CD8-positive, alpha-beta memory T cell (primary cell): ENCODE measurements around the gene ISG20. TPM values are rescaled to one million over a fixed set of nuclear protein-coding genes. Genes with fewer than 3 reads are reported as not detected.

ENCODE experiments used
- CTCF ChIA-PET: fragments of 350-600 bp; sonication (Branson Sonifier 250); formaldehyde crosslinking; loops from one replicate; lab custom pipeline; 2021; ENCODE audit warnings: antibody characterized with exemption; lab: Charles Lee
- POLR2A ChIA-PET: fragments of 350-600 bp; sonication (Branson Sonifier 250); formaldehyde crosslinking; loops from one replicate; lab custom pipeline; 2021; ENCODE audit warnings: antibody characterized with exemption; lab: Charles Lee
- DNase-seq, 5 donors: peaks; one replicate each; pipeline versions ENCODE4 v3.0.0 to v3.0.0-alpha.2; 2020 to 2022; ENCODE audit warnings: mixed read lengths in 1 of 5
- H3K27ac ChIP-seq: one replicate; pipeline ENCODE4 v1.7.0; 2013; ENCODE audit warnings: low read depth, mild to moderate bottlenecking, low read length, moderate library complexity
- H3K27me3 ChIP-seq: 2 replicates; pipeline ENCODE4 v1.7.0; 2013; ENCODE audit warnings: low read length, mild to moderate bottlenecking; ENCODE audit not compliant: insufficient read depth, poor library complexity, severe bottlenecking
- H3K36me3 ChIP-seq: 2 replicates; pipeline ENCODE4 v1.7.0; 2013; ENCODE audit warnings: mild to moderate bottlenecking, low read length, moderate library complexity; ENCODE audit not compliant: insufficient read depth
- H3K4me1 ChIP-seq: 2 replicates; pipeline ENCODE4 v1.7.0; 2013; ENCODE audit warnings: mild to moderate bottlenecking, low read length, moderate library complexity; ENCODE audit not compliant: insufficient read depth
- H3K4me3 ChIP-seq: 2 replicates; pipeline ENCODE4 v1.7.0; 2013; ENCODE audit warnings: mild to moderate bottlenecking, low read length
- H3K9me3 ChIP-seq: 2 replicates; pipeline ENCODE4 v1.7.0; 2013; ENCODE audit warnings: mild to moderate bottlenecking, low read length
- H3K27ac Mint-ChIP-seq, 8 donors: one replicate each; pipeline ENCODE4 v1.8.0; 2020 to 2021; ENCODE audit warnings: mixed read lengths in 8 of 8, mild to moderate bottlenecking in 6 of 8, inconsistent platforms in 3 of 8, moderate library complexity in 3 of 8
- H3K27me3 Mint-ChIP-seq, 2 donors: one replicate each; pipeline ENCODE4 v1.8.0; 2020 to 2021; ENCODE audit warnings: mixed read lengths in 2 of 2, mild to moderate bottlenecking in 1 of 2, moderate library complexity in 1 of 2
- H3K36me3 Mint-ChIP-seq, 3 donors: one replicate each; pipeline ENCODE4 v1.8.0; 2020 to 2021; ENCODE audit warnings: mixed read lengths in 3 of 3, inconsistent platforms in 1 of 3, mild to moderate bottlenecking in 1 of 3
- H3K4me1 Mint-ChIP-seq, 3 donors: one replicate each; pipeline ENCODE4 v1.8.0; 2020 to 2021; ENCODE audit warnings: mixed read lengths in 3 of 3, inconsistent platforms in 1 of 3, mild to moderate bottlenecking in 1 of 3
- H3K4me3 Mint-ChIP-seq, 7 donors: one replicate each; pipeline ENCODE4 v1.8.0; 2020 to 2021; ENCODE audit warnings: mixed read lengths in 7 of 7, mild to moderate bottlenecking in 6 of 7, moderate library complexity in 4 of 7, inconsistent platforms in 2 of 7
- H3K9me3 Mint-ChIP-seq, 5 donors: one replicate each; pipeline ENCODE4 v1.8.0; 2020 to 2022; ENCODE audit warnings: mixed read lengths in 5 of 5, mild to moderate bottlenecking in 3 of 5, moderate library complexity in 2 of 5, inconsistent platforms in 1 of 5
- polyA plus RNA-seq: library from polyadenylated mRNA; unstranded; fragments of 300-500 nt; fragmentation: Illumina TruSeq; gene quantifications from one replicate; pipeline ENCODE4 v1.2.3, GENCODE V29; 2021
- total RNA-seq, 2 experiments: library from RNA; stranded (reverse); gene quantifications; one replicate each; pipeline ENCODE4 v1.2.3, GENCODE V29; 2021

Gene ISG20
- total RNA-seq (10 to 100 TPM; 22.5 to 27.2 TPM), polyA plus RNA-seq (572 TPM)

GRCh38 chr15:88638626-88639372 is at the start of gene ISG20:
TSS of gene ISG20 (plus strand) at chr15:88639016. CDS start at chr15:88639367, 351 bp downstream.
- peaks cover 13 to 36% (median 13%) of the 10 kb centered on the region in 3 donors for H3K36me3 Mint-ChIP-seq
- peaks cover 65 to 87% (median 87%) of the 10 kb centered on the region in 3 donors for H3K4me1 Mint-ChIP-seq
- H3K36me3 ChIP-seq, result peaks cover 11% of the 10 kb centered on the region
- peak within 1 kb of the TSS; percentile 91 to 100 (median 98) for H3K27ac Mint-ChIP-seq
- no peaks in the 10 kb centered on the region for H3K9me3 Mint-ChIP-seq
- H3K9me3 ChIP-seq, result no peaks in the 10 kb centered on the region
- peaks cover 90% of the 10 kb centered on the region for H3K4me1 ChIP-seq
- POLR2A ChIA-PET, result interaction anchor here (0.6 to 1.6 kb wide), 8 partner anchors 9 to 172 kb away, joined by 3 to 13 read pairs (median 5); partner anchors contain the start of genes MRPL46 and MRPS11
- peak within 1 kb of the TSS; percentile 80 for H3K4me3 ChIP-seq
- H3K4me3 Mint-ChIP-seq, result peak within 1 kb of the TSS; percentile 86 to 97 (median 93)
- H3K27ac ChIP-seq, result peak within 1 kb of the TSS; percentile 96
- CTCF ChIA-PET, result interaction anchor here (0.9 to 1.3 kb wide), 6 partner anchors 8 to 696 kb away, joined by 3 to 21 read pairs (median 4); partner anchors contain the start of gene POLG
- H3K27me3 ChIP-seq, result no peaks in the 10 kb centered on the region
- H3K27me3 Mint-ChIP-seq, result peaks cover 0 to 3% of the 10 kb centered on the region in 2 donors
- DNase-seq, result peak; percentile 96 to 99 (median 99)

GRCh38 chr15:88590759-88591158 is 48.1 kb upstream of the ISG20 start:
- H3K27ac ChIP-seq, result no peak overlapping the region
- no peak overlapping the region for H3K27ac Mint-ChIP-seq
- no peaks in the 10 kb centered on the region for H3K4me1 ChIP-seq
- DNase-seq, result no peak
- H3K36me3 Mint-ChIP-seq, result no peaks in the 10 kb centered on the region
- H3K9me3 Mint-ChIP-seq, result peaks cover 0 to 2% (median 0%) of the 10 kb centered on the region in 5 donors
- ChIA-PET CTCF (no interaction called here), POLR2A (no interaction called here)
- H3K36me3 ChIP-seq, result no peaks in the 10 kb centered on the region
- H3K4me3 Mint-ChIP-seq, result no peak overlapping the region
- no peaks in the 10 kb centered on the region for H3K27me3 ChIP-seq
- peaks cover 0 to 6% (median 0%) of the 10 kb centered on the region in 3 donors for H3K4me1 Mint-ChIP-seq
- peaks cover 0 to 7% of the 10 kb centered on the region in 2 donors for H3K27me3 Mint-ChIP-seq
- no peaks in the 10 kb centered on the region for H3K9me3 ChIP-seq
- H3K4me3 ChIP-seq, result no peak overlapping the region

DNA sequence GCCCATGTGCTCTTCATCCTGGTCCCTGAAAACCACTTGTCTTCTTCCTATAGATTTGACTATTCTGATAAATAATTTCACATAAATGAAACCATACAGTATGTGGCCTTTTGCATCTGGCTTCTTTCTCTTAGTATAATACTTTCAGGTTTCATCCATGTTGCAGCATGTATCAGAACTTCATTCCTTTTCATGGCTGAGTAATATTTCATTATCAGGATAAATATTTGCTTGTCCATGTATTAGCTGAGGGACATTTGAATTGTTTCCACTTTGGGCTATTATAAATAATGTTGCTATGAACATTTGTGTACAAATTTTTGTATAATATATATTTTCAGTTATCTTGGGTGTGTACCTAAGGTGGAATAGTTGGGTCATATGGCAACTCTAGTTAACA is 47.4 kb upstream of the ISG20 start:
- CTCF ChIA-PET, result no interaction called here
- Mint-ChIP-seq H3K9me3 (peaks cover 0 to 2% (median 0%) of the 10 kb centered on the region in 5 donors), H3K27ac (no peak overlapping the region), H3K4me3 (no peak overlapping the region), H3K36me3 (no peaks in the 10 kb centered on the region), H3K27me3 (peaks cover 0 to 7% of the 10 kb centered on the region in 2 donors), H3K4me1 (peaks cover 0 to 6% (median 0%) of the 10 kb centered on the region in 3 donors)
- Histone ChIP-seq H3K27ac (no peak overlapping the region), H3K4me1 (no peaks in the 10 kb centered on the region), H3K9me3 (no peaks in the 10 kb centered on the region), H3K27me3 (no peaks in the 10 kb centered on the region), H3K4me3 (no peak overlapping the region), H3K36me3 (no peaks in the 10 kb centered on the region)
- DNase-seq, result no peak
- POLR2A ChIA-PET, result no interaction called here

- no peak for DNase-seq
- no peak overlapping the region for H3K27ac ChIP-seq
- Mint-ChIP-seq H3K27me3 (peaks cover 55 to 75% of the 10 kb centered on the region in 2 donors), H3K4me3 (peak overlapping the region in 4 of 7 donors; percentile 40 to 76 (median 51)), H3K4me1 (peaks cover 8 to 24% (median 14%) of the 10 kb centered on the region in 3 donors), H3K27ac (no peak overlapping the region), H3K9me3 (no peaks in the 10 kb centered on the region), H3K36me3 (peaks cover 0 to 6% (median 2%) of the 10 kb centered on the region in 3 donors)
- peaks cover 54% of the 10 kb centered on the region for H3K27me3 ChIP-seq
- peaks cover 15% of the 10 kb centered on the region for H3K4me1 ChIP-seq
- no peaks in the 10 kb centered on the region for H3K36me3 ChIP-seq
- H3K4me3 ChIP-seq, result no peak overlapping the region
- POLR2A ChIA-PET, result no interaction called here
- H3K9me3 ChIP-seq, result no peaks in the 10 kb centered on the region
- CTCF ChIA-PET, result no interaction called here
These were observed 34.9 kb upstream of the ISG20 start for GRCh38 chr15:88603885-88604284.

GRCh38 chr15:88604381-88605188 is 34.2 kb upstream of the ISG20 start:
- Histone ChIP-seq H3K4me3 (no peak overlapping the region), H3K27me3 (peaks cover 54% of the 10 kb centered on the region)
- peak overlapping the region in 4 of 7 donors; percentile 15 to 76 (median 46) for H3K4me3 Mint-ChIP-seq

DNA sequence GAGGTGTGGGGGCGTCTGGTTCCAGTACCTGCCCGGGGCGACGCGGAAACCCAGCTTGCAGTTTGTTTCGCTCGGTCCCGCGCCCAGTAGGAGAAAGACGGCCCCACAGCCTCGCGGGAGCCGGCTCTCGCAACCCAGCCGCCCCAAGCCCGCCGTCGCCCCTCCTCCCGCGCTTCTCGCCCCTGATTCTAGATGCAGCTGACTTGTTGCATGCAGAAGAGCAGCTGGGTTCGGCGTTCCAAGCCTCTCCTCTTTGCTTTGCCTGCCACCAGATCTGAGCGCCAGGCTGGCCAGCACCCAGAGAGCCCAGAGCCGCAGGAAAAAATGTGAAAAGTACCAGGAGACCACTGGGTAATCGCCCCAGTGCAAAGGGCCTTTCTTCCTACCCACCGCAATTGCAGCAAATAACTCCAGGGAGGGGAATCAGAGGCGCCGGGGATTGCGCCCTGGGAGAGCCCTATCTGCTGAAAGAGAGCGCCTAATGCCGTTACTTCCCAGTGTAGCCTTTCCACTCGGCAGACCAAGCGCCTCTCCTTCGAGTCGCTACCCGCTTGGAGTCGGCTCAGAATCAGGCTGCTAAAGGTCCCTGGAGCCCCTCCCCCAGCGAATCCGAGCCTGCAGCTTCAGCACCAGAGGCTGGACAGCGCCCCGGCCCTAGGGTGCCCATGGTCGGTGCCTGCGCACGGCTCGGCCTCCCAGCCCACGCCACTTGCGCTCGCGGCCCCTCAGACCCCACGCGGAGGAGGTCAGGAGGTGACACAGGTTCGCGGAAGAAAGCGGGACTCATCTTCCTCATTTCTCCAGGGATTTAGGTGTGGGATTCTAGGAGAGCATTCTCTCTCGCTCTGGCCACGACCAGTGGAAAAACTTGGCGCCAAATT is 33.4 kb upstream of the ISG20 start:
- Histone ChIP-seq H3K27me3 (peaks cover 54% of the 10 kb centered on the region), H3K4me3 (no peak overlapping the region), H3K9me3 (no peaks in the 10 kb centered on the region), H3K27ac (no peak overlapping the region), H3K4me1 (peaks cover 15% of the 10 kb centered on the region), H3K36me3 (no peaks in the 10 kb centered on the region)
- H3K27ac Mint-ChIP-seq, result no peak overlapping the region
- peaks cover 56 to 80% of the 10 kb centered on the region in 2 donors for H3K27me3 Mint-ChIP-seq
- H3K4me1 Mint-ChIP-seq, result peaks cover 8 to 24% (median 14%) of the 10 kb centered on the region in 3 donors
- ChIA-PET CTCF (no interaction called here), POLR2A (no interaction called here)
- H3K36me3 Mint-ChIP-seq, result peaks cover 0 to 6% (median 2%) of the 10 kb centered on the region in 3 donors
- peak in 3 of 5 donors; percentile 29 to 62 (median 48) for DNase-seq
- no peaks in the 10 kb centered on the region for H3K9me3 Mint-ChIP-seq
- peak overlapping the region in 1 of 7 donors; percentile 14 for H3K4me3 Mint-ChIP-seq

More at GRCh38 chr15:88604381-88605188, 34.2 kb upstream of the ISG20 start:
- H3K27me3 Mint-ChIP-seq, result peaks cover 53 to 80% of the 10 kb centered on the region in 2 donors
- peaks cover 0 to 6% (median 2%) of the 10 kb centered on the region in 3 donors for H3K36me3 Mint-ChIP-seq
- H3K36me3 ChIP-seq, result no peaks in the 10 kb centered on the region
- peaks cover 8 to 24% (median 14%) of the 10 kb centered on the region in 3 donors for H3K4me1 Mint-ChIP-seq
- peaks cover 15% of the 10 kb centered on the region for H3K4me1 ChIP-seq
- DNase-seq, result no peak
- H3K27ac Mint-ChIP-seq, result no peak overlapping the region
- POLR2A ChIA-PET, result no interaction called here
- CTCF ChIA-PET, result no interaction called here
- no peaks in the 10 kb centered on the region for H3K9me3 Mint-ChIP-seq
- H3K9me3 ChIP-seq, result no peaks in the 10 kb centered on the region
- no peak overlapping the region for H3K27ac ChIP-seq

- ChIA-PET POLR2A (no interaction called here), CTCF (no interaction called here)
- Mint-ChIP-seq H3K27ac (no peak overlapping the region), H3K4me3 (peak overlapping the region in 1 of 7 donors; percentile 1), H3K4me1 (peaks cover 8 to 24% (median 14%) of the 10 kb centered on the region in 3 donors), H3K27me3 (peaks cover 56 to 82% of the 10 kb centered on the region in 2 donors), H3K9me3 (no peaks in the 10 kb centered on the region), H3K36me3 (peaks cover 0 to 6% (median 2%) of the 10 kb centered on the region in 3 donors)
- no peak for DNase-seq
- Histone ChIP-seq H3K36me3 (no peaks in the 10 kb centered on the region), H3K27me3 (peaks cover 54% of the 10 kb centered on the region), H3K4me1 (peaks cover 15% of the 10 kb centered on the region), H3K27ac (no peak overlapping the region), H3K9me3 (no peaks in the 10 kb centered on the region), H3K4me3 (no peak overlapping the region)
These were observed 32.6 kb upstream of the ISG20 start for GRCh38 chr15:88606070-88606794.
